ENCODE measurements around the gene SUDS3.

SUDS3 gene

DNA sequence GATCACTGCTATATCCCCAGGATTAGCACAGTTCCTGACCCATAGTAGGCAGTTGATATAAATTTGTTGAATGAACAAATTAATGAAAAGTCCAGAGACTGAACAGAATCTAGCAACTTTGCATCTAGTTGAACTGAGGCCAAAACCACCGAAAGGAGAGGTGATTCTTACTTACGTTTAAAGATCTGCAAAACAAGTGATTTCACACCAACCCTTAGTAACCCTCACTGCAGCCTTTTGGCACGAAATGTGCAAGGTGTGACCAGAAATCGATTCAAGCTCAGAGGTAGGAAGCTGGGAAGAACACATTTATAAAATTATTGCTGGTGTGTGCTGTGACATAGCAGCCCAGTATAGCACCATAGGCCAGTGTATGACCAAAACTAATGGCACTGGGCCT, 70.8 kb downstream of the SUDS3 start:
- DNase-seq (ENCODE audit: low read depth in 2 of 2): no peak

DNA sequence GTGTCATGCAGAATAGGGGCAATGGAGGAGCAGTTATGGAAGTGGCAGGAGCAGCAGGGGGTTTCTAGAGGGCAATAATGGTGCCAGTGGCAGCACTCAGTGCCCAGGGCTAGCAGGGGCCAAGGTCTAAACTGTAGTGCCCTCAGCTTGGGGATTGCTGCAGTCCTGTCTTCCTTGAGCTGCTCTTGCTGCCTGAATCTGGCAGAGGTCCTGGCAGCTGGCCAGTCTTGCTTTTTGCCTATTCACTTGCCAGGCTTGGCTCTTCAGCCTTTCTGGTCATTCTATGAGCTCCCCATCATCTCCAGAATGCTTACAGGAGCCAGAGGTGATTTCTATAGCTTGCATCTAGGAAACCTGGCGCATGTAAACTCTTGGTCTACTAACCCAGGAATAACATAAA, 72.0 kb downstream of the SUDS3 start:
- no peak for DNase-seq (ENCODE audit: low read depth in 2 of 2)

DNA sequence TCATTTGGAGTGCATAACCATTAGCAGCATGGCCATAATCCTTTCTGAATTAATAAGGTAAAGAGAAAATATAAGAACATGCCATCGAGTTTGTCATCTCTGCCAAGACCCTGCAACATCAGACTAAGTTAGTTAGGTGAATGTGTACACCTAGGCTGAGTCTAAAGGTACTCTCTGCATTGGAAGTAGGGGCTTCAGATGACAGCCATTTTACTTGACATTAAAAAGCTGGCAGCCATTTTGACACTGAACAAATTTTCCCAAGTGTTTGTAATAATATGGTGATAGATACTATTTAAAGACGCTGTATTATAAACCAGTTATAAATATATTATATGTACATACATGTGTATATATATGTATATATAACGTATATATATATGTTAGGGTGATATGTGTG, 79.0 kb downstream of the SUDS3 start:
- no peak for DNase-seq (ENCODE audit: low read depth in 2 of 2)

DNA sequence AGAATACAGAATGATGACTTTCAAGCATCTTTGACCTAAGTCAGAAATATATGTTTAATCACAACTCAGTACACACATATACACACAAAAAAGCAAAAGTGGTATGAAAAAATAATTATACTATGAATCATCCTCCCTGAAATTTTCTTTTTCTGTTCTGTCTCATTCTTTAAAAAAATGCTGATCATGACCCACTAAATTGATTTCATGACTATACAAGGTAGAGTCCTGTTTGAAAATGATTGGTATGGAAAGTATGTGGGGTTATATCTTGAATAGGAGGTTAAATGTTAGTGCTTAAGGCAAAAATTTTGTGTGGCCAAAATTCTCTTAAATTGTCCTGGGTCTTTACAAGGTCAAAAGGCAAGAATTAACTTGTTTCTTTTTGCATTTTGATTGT, 80.4 kb downstream of the SUDS3 start:
- DNase-seq (ENCODE audit: low read depth in 2 of 2): no peak

DNA sequence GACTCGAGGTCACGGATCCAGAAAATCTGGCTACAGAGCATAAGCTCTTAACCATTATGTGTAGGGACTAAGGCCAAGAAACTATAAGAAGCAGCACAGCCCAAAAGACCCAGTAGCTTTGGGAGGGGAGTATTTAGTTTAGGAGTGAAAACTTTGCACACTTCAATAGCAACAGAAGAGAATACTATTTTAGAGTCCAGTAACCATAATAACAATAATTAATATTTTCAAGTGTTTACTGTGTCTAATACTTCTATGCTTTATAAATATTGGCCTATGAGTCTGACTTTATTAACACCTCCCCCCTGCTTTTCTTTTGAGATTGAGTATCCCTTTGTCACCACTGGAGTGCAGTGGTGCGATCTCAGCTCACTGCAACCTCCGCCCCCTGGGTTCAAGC, 82.8 kb downstream of the SUDS3 start:
- DNase-seq (ENCODE audit: low read depth in 2 of 2): no peak

DNA sequence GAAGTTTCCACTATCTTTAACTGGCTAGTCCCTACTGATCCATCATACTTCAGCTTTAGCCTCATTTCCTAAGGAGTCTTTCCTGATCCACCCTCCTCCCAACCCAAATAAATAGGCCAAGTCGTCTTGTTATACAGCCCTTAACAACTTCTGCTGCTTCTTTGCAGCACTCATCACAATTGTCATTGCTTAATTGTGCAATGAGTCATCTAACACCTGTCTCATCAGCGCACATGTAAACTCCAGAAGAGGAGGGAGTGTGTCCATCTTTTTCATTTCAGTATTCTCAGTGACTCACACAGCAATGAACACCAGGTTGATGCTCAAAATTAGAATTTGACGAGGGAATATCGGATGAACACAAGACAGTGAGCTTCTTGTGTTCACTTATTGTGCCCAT, 87.3 kb downstream of the SUDS3 start:
- no peak for DNase-seq (ENCODE audit: low read depth in 2 of 2)

DNA sequence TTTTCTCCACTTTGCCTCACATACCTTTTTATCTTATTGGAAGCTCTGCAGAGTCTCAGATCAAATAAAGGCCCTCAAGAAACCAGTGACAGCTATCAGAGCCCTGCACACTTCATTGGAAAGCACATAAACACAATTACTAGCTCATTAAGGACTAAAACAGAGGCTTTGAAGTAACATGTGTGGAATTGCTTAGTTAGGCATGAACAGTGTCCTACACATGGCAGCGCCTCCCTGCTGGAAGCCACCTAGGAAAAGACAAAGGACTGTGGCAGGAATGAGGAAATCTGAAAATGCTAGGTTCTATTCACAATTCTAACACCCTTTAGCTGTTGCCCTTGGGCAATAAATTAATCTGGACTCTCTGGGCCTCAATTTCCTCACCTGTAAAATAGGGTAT, 89.4 kb downstream of the SUDS3 start:
- DNase-seq (ENCODE audit: low read depth in 2 of 2): no peak
